HepG2 (cell line): ENCODE results near the gene PXMP4. TPM values are rescaled to one million over a fixed set of nuclear protein-coding genes. Genes with fewer than 3 reads are reported as not detected.

Source experiments
- ATAC-seq: fragments of 200-7000 bp; cut with Tn5 transposase; 3 replicates; pipeline ENCODE4 v1.9.1; 2020; ENCODE audit warnings: mild to moderate bottlenecking, moderate library complexity
- BruUV-seq: library from RNA; stranded (reverse); fragments of 400-500 nt; replicated peaks from 2 replicates; lab custom pipeline; 2021; lab: Mats Ljungman, UMichigan
- CTCF ChIA-PET: fragments of 300-600 bp; formaldehyde crosslinking; extraction: SDS; loops from one replicate; lab custom pipeline; 2021; ENCODE audit warnings: low total read pairs, inconsistent platforms, low intra/inter-chr PET ratio; lab: Yijun Ruan, JAX
- POLR2A ChIA-PET: fragments of 350-600 bp; sonication (Branson Sonifier 250); formaldehyde crosslinking; loops from one replicate; lab custom pipeline; 2020; ENCODE audit warnings: antibody characterized with exemption, inconsistent platforms; lab: Yijun Ruan, JAX
- DNase-seq: peaks from one replicate; pipeline ENCODE4 v3.0.0-alpha.2; 2015; ENCODE audit warnings: low spot score
- FAIRE-seq: peaks from 3 replicates; lab custom pipeline; 2011; peaks lifted over from hg19 to GRCh38; lab: Jason Lieb, UNC
- H2AFZ ChIP-seq: one replicate; pipeline ENCODE4 v1.6.1; 2011; ENCODE audit warnings: low read length, inconsistent platforms
- H3K27ac ChIP-seq: fragments of 300-600 bp; 3 replicates; pipeline ENCODE4 v1.8.0; 2011; ENCODE audit warnings: mixed run types, mild to moderate bottlenecking, mixed read lengths, low read length, inconsistent platforms; ENCODE audit not compliant: insufficient read depth; ENCODE audit errors: extremely low read length
- H3K27me3 ChIP-seq, 2 experiments: fragments of 200-600 bp in 1 of 2; 2 replicates in 1 of 2; 3 replicates in 1 of 2; pipeline versions ENCODE4 v1.6.0 to v1.8.0; 2011; ENCODE audit warnings: low read length in 2 of 2, mild to moderate bottlenecking in 2 of 2, moderate library complexity in 2 of 2, inconsistent platforms in 1 of 2; ENCODE audit not compliant: insufficient read depth in 2 of 2, control insufficient read depth in 1 of 2
- H3K36me3 ChIP-seq, 2 experiments: fragments of 200-600 bp in 1 of 2; replicated peaks in 1 of 2; 2 replicates in 1 of 2; 3 replicates in 1 of 2; pipeline versions ENCODE4 v1.5.1 to v1.8.0; 2011; ENCODE audit warnings: low read length in 2 of 2, inconsistent platforms in 1 of 2; ENCODE audit not compliant: insufficient read depth in 2 of 2, control insufficient read depth in 1 of 2
- H3K4me1 ChIP-seq: 2 replicates; pipeline ENCODE4 v1.5.1; 2012; ENCODE audit warnings: low read length, inconsistent platforms; ENCODE audit not compliant: insufficient read depth
- H3K4me2 ChIP-seq: 2 replicates; pipeline ENCODE4 v1.6.0; 2011; ENCODE audit warnings: low read depth, low read length, inconsistent platforms
- H3K4me3 ChIP-seq, 3 experiments: fragments of 200-600 bp in 1 of 3; sonication (generic), shearing (Covaris generic) in 1 of 3; replicated peaks in 1 of 3; 2 replicates each; pipeline ENCODE4 v1.5.1; 2011 to 2016; ENCODE audit warnings: low read length in 3 of 3, inconsistent platforms in 2 of 3, low read depth in 2 of 3, mild to moderate bottlenecking in 2 of 3, control low read depth in 1 of 3, mixed read lengths in 1 of 3; ENCODE audit not compliant: insufficient read depth in 1 of 3
- H3K79me2 ChIP-seq: one replicate; pipeline ENCODE4 v1.6.1; 2011; ENCODE audit warnings: low read length, inconsistent platforms; ENCODE audit not compliant: insufficient read depth
- H3K9ac ChIP-seq: 2 replicates; pipeline ENCODE4 v1.6.0; 2011; ENCODE audit warnings: mild to moderate bottlenecking, low read depth, low read length, inconsistent platforms; ENCODE audit not compliant: insufficient read depth
- H3K9me3 ChIP-seq: 2 replicates; pipeline ENCODE4 v1.5.1; 2012; ENCODE audit warnings: mild to moderate bottlenecking, low read length
- H4K20me1 ChIP-seq: 2 replicates; pipeline ENCODE4 v1.6.0; 2011; ENCODE audit warnings: inconsistent platforms, mild to moderate bottlenecking, low read length, moderate library complexity; ENCODE audit not compliant: insufficient read depth
- AGO2 ChIP-seq: fragments of 200-400 bp; formaldehyde crosslinking; optimal IDR thresholded peaks from 2 replicates; pipeline ENCODE3; 2017; ENCODE audit warnings: mild to moderate bottlenecking, low read depth, low read length, moderate library complexity
- HNRNPK ChIP-seq: fragments of 200-400 bp; formaldehyde crosslinking; IDR thresholded peaks from 2 replicates; pipeline ENCODE4 v1.6.1; 2018; ENCODE audit warnings: low read length, low read depth, moderate library complexity, mild to moderate bottlenecking; ENCODE audit not compliant: poor library complexity, severe bottlenecking
- MTF2 ChIP-seq: sonication (generic); formaldehyde crosslinking; IDR thresholded peaks from 2 replicates; pipeline ENCODE4 v1.5.0; 2020; ENCODE audit warnings: missing genetic modification reagents, borderline replicate concordance
- POLR2AphosphoS2 ChIP-seq: IDR thresholded peaks from 2 replicates; pipeline ENCODE4 v1.6.1; 2011; ENCODE audit warnings: low read depth, low read length, improper control_type of control experiment
- RBFOX2 ChIP-seq: fragments of 200-400 bp; formaldehyde crosslinking; IDR thresholded peaks from 2 replicates; pipeline ENCODE4 v1.6.1; 2017; ENCODE audit warnings: low read depth, mild to moderate bottlenecking, low read length
- RFXANK ChIP-seq: IDR thresholded peaks from 2 replicates; pipeline ENCODE4 v1.6.1; 2016
- SAP130 ChIP-seq: IDR thresholded peaks from 2 replicates; pipeline ENCODE4 v1.6.1; 2016; ENCODE audit warnings: low read depth
- SKI ChIP-seq: fragments of 450-650 bp; IDR thresholded peaks from one replicate; pipeline ENCODE4 v1.6.1; 2018; ENCODE audit warnings: mild to moderate bottlenecking; ENCODE audit not compliant: partially characterized antibody
- SYNCRIP ChIP-seq: fragments of 200-400 bp; formaldehyde crosslinking; IDR thresholded peaks from 2 replicates; pipeline ENCODE4 v1.6.1; 2018; ENCODE audit warnings: mild to moderate bottlenecking, low read depth, low read length; ENCODE audit not compliant: insufficient read depth
- U2AF2 ChIP-seq: fragments of 200-400 bp; formaldehyde crosslinking; IDR thresholded peaks from 2 replicates; pipeline ENCODE4 v1.6.1; 2017; ENCODE audit warnings: low read depth, mild to moderate bottlenecking, low read length
- ZFP36L2 ChIP-seq: sonication (generic); formaldehyde crosslinking; IDR thresholded peaks from 2 replicates; pipeline ENCODE4 v1.4.0; 2020; ENCODE audit warnings: missing genetic modification reagents
- ZNF256 ChIP-seq: sonication (generic); formaldehyde crosslinking; conservative IDR thresholded peaks from 2 replicates; pipeline ENCODE4 v1.4.0; 2020; ENCODE audit warnings: missing genetic modification reagents
- ZNF292 ChIP-seq: sonication (generic); formaldehyde crosslinking; IDR thresholded peaks from 2 replicates; pipeline ENCODE4 v1.8.1; 2022; ENCODE audit warnings: mild to moderate bottlenecking, low read depth, missing genetic modification reagents, borderline replicate concordance
- ZNF598 ChIP-seq: sonication (generic); formaldehyde crosslinking; IDR thresholded peaks from 2 replicates; pipeline ENCODE4 v1.5.1; 2020; ENCODE audit warnings: mild to moderate bottlenecking, missing genetic modification reagents, borderline replicate concordance
- WGBS: methylation state at CpG from one replicate; pipeline ENCODE4 v1.1.6; 2017; ENCODE audit warnings: low lambda C conversion rate; 5-methylcytosine and 5-hydroxymethylcytosine counted together
- in situ Hi-C: cut with HindIII; loops from 2 replicates; pipeline ENCODE4 v1.10.0; 2017; ENCODE audit warnings: low pct_unique_long_range_greater_than_20kb; ENCODE audit not compliant: extremely low pct_ligation_motif_present
- intact Hi-C: fragments of 100-400 bp; cut with micrococcal nuclease; formaldehyde crosslinking; loops from one replicate; pipeline ENCODE4 v1.10.0; 2022; ENCODE audit not compliant: unreplicated experiment
- polyA plus RNA-seq, 8 experiments: library from polyadenylated mRNA; depleted of rRNA in 3 of 8; stranded (reverse) in 7 of 8; unstranded in 1 of 8; fragments of >200 nt; fragmentation: Illumina TruSeq in 4 of 8; extraction: Trizol in 4 of 8; gene quantifications; 2 replicates each; pipeline versions ENCODE4 v1.2.1 to v1.2.3, GENCODE V29; 2011 to 2016; ENCODE audit warnings: low read depth in 4 of 8, missing spikeins in 1 of 8, mixed read lengths in 1 of 8; ENCODE audit not compliant: insufficient read depth in 1 of 8
- total RNA-seq, 5 experiments: library from RNA; depleted of rRNA; stranded (reverse); fragments of >200 nt; fragmentation: Illumina TruSeq; extraction: Trizol; gene quantifications; 2 replicates each; pipeline ENCODE4 v1.2.3, GENCODE V29; 2016; ENCODE audit warnings: low read depth in 1 of 5
- TF ChIP-seq, protein P1 (sequence below): sonication (generic); formaldehyde crosslinking; conservative IDR thresholded peaks from 2 replicates; pipeline ENCODE4 v1.5.0; 2020; ENCODE audit warnings: missing genetic modification reagents
- TF ChIP-seq, protein P2 (sequence below): sonication (generic); formaldehyde crosslinking; IDR thresholded peaks from 2 replicates; pipeline ENCODE4 v1.4.0; 2020; ENCODE audit warnings: missing genetic modification reagents

Gene PXMP4
- total and polyA plus RNA-seq, 2 of the 13 experiments (the other 11 are each of a cell fraction or from before 2014, with no cell fraction given) = not detected

DNA sequence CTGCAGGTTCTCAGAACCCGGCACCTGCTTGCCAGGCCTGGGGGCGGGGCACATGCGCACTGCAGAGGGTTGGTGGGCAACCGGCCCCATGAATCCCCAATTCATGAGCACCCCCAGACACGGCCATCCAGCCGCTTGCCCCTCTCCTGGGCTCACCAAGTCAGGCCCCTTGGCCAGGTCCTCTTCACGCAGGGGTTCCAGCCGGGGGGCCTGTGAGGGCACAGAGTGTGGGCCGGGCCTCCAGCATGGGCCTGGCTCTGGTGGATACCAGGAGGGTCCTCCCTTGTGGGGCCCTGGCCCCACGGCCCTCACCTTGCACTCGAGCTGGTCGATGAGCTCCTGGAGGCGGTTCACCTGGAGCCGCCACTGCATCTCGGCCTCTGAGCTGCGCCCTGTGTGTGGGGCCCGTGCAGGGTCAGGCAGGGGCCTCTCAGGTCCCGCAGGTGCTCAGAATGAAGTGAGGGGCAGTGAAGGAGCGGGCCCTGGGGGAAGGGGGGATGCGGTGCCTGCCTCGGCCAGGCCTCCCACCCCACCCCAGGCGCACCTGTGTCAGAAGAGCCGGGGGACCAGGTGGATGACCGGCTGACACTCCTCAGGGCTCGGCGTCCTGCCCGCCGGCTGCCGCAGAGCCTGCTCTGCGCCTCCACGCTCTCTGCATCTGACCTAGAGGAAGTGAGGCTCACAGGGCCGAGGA, 60.6 kb downstream of the PXMP4 start:
- H3K79me2 ChIP-seq = peaks cover 8% of the 10 kb centered on the region
- intact Hi-C loops = loop anchor here (5.0 kb wide), 1 partner anchor 257 kb away; the partner anchor contains the start of gene CDK5RAP1
- H3K9me3 ChIP-seq = no peaks in the 10 kb centered on the region
- no peak overlapping the region for H2AFZ ChIP-seq
- no peaks in the 10 kb centered on the region; a peak in 1 of 5 replicates for H3K27me3 ChIP-seq
- no peak overlapping the region for H3K4me2 ChIP-seq
- CTCF ChIA-PET = no interaction called here
- 98% methylated on average over 28 of the region's 32 CpGs for WGBS
- FAIRE-seq = no peak
- BruUV-seq = no TSS peak
- DNase-seq = no peak
- POLR2A ChIA-PET = no interaction called here
- no peak for ATAC-seq
- H3K36me3 ChIP-seq = peaks cover 40 to 47% of the 10 kb centered on the region in 2 experiments
- H3K4me3 ChIP-seq = no peak overlapping the region
- no peak overlapping the region for H3K9ac ChIP-seq
- H3K27ac ChIP-seq = no peak overlapping the region
- H3K4me1 ChIP-seq = peaks cover 26% of the 10 kb centered on the region
- H4K20me1 ChIP-seq = no peaks in the 10 kb centered on the region
- in situ Hi-C loops = no loop called here
- TF ChIP-seq, protein P1, sequence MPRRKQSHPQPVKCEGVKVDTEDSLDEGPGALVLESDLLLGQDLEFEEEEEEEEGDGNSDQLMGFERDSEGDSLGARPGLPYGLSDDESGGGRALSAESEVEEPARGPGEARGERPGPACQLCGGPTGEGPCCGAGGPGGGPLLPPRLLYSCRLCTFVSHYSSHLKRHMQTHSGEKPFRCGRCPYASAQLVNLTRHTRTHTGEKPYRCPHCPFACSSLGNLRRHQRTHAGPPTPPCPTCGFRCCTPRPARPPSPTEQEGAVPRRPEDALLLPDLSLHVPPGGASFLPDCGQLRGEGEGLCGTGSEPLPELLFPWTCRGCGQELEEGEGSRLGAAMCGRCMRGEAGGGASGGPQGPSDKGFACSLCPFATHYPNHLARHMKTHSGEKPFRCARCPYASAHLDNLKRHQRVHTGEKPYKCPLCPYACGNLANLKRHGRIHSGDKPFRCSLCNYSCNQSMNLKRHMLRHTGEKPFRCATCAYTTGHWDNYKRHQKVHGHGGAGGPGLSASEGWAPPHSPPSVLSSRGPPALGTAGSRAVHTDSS (CRISPR knock-in tag) = no peak
- no peak for TF ChIP-seq ZNF598
- no peak for TF ChIP-seq RFXANK (CRISPR knock-in tag)
- TF ChIP-seq, protein P2, sequence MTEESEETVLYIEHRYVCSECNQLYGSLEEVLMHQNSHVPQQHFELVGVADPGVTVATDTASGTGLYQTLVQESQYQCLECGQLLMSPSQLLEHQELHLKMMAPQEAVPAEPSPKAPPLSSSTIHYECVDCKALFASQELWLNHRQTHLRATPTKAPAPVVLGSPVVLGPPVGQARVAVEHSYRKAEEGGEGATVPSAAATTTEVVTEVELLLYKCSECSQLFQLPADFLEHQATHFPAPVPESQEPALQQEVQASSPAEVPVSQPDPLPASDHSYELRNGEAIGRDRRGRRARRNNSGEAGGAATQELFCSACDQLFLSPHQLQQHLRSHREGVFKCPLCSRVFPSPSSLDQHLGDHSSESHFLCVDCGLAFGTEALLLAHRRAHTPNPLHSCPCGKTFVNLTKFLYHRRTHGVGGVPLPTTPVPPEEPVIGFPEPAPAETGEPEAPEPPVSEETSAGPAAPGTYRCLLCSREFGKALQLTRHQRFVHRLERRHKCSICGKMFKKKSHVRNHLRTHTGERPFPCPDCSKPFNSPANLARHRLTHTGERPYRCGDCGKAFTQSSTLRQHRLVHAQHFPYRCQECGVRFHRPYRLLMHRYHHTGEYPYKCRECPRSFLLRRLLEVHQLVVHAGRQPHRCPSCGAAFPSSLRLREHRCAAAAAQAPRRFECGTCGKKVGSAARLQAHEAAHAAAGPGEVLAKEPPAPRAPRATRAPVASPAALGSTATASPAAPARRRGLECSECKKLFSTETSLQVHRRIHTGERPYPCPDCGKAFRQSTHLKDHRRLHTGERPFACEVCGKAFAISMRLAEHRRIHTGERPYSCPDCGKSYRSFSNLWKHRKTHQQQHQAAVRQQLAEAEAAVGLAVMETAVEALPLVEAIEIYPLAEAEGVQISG (CRISPR knock-in tag) = no peak
- no peak for TF ChIP-seq ZNF292
- no peak for TF ChIP-seq U2AF2
- no peak for TF ChIP-seq SAP130 (CRISPR knock-in tag)
- no peak for TF ChIP-seq SYNCRIP
- peak; percentile 76 for TF ChIP-seq AGO2
- TF ChIP-seq ZFP36L2 (CRISPR knock-in tag) = no peak
- TF ChIP-seq RBFOX2 = peak; percentile 63
- TF ChIP-seq MTF2 (CRISPR knock-in tag) = no peak
- no peak for TF ChIP-seq SKI
- TF ChIP-seq ZNF256 = no peak
- no peak for TF ChIP-seq HNRNPK
- no peak for TF ChIP-seq POLR2AphosphoS2
